Pancreas (tissue), 10 donors: Measurements from ENCODE around the gene MAN2B1. TPM values are rescaled to one million over a fixed set of nuclear protein-coding genes. Genes with fewer than 3 reads are reported as not detected.
A peak's percentile ranks its signal among the peaks of the same experiment; 100 is the strongest.

Source experiments
- ATAC-seq, 4 donors: fragments of 200-7000 bp; cut with Tn5 transposase; one replicate each; pipeline versions ENCODE4 v1.8.0 to v1.9.1; 2020; ENCODE audit warnings: mild to moderate bottlenecking in 4 of 4, moderate library complexity in 4 of 4
- DNase-seq, 6 donors: peaks; one replicate each; pipeline ENCODE4 v3.0.0-alpha.2; 2020
- FAIRE-seq: peaks from 2 replicates; lab custom pipeline; 2012; peaks lifted over from hg19 to GRCh38; lab: Jason Lieb, UNC
- H3K27ac ChIP-seq, 4 donors: fragments of 200-600 bp; sonication (generic); 1 replicate in 3 of 4; 2 replicates in 1 of 4; pipeline versions ENCODE4 v1.5.0 to v1.8.0; 2020
- H3K27me3 ChIP-seq, 4 donors: fragments of 200-600 bp; one replicate each; pipeline ENCODE4 v1.8.0; 2021
- H3K36me3 ChIP-seq, 3 donors: fragments of 200-600 bp; sonication (generic) in 1 of 3; one replicate each; pipeline versions ENCODE4 v1.5.0 to v1.8.0; 2020 to 2021
- H3K4me1 ChIP-seq, 3 donors: fragments of 200-600 bp; one replicate each; pipeline ENCODE4 v1.8.0; 2021
- H3K4me3 ChIP-seq, 4 donors: fragments of 200-600 bp; sonication (generic) in 2 of 4; one replicate each; pipeline versions ENCODE4 v1.5.0 to v1.8.0; 2020 to 2021
- H3K9me3 ChIP-seq, 4 donors: fragments of 200-600 bp; one replicate each; pipeline ENCODE4 v1.8.0; 2021
- CTCF ChIP-seq, 4 donors: fragments of 200-600 bp; sonication (generic) in 3 of 4; IDR thresholded peaks; one replicate each; pipeline versions ENCODE4 v1.5.0 to v1.8.0; 2021; ENCODE audit warnings: antibody characterized with exemption in 4 of 4
- WGBS, 2 donors: extraction: QIAGEN DNeasy Blood & Tissue Kit; methylation state at CpG; one replicate each; pipeline ENCODE4 v1.1.7; 2013; 5-methylcytosine and 5-hydroxymethylcytosine counted together
- intact Hi-C, 3 donors: fragments of 100-400 bp; cut with DNase I; formaldehyde crosslinking; loops; one replicate each; pipeline versions ENCODE4 v1.11.1 to v1.14.2; 2022
- polyA plus RNA-seq, 2 donors: library from polyadenylated mRNA; stranded (reverse); fragments of 200-250 nt; gene quantifications; one replicate each; pipeline ENCODE4 v1.2.3, GENCODE V29; 2013
- total RNA-seq, 6 donors: library from RNA; stranded (reverse); fragmentation: NEBNext Ultra II Directional in 4 of 6; extraction: Animal tissue kit (Norgen Biotek cat#: 25700) in 4 of 6; gene quantifications; one replicate each; pipeline versions ENCODE4 v1.2.1 to v1.2.4, GENCODE V29; 2021 to 2023
- donor health status: healthy with polysubstance abuse.
- donor health status: DM: no; HTN: no; CAD: no; lungs with moderate emphysema.
- donor health status: DM: no; HTN: no; CAD: no.
- donor health status: control.
- donor health status: control.
- donor health status: Bipolar disorder and iron deficiency.
- donor health status: DM: yes; HTN: yes; CAD: no.
- donor health status: DM: no; HTN: no; CAD: no.
- donor health status: DM: no; HTN: no; CAD: no.
- donor health status: DM: yes; HTN: yes; CAD: no.

MAN2B1 gene
- total and polyA plus RNA-seq, 8 donors = 30.2 to 92.8 (median 52.4) TPM

- no peaks in the 10 kb centered on the region for H3K4me1 ChIP-seq
- H3K27ac ChIP-seq = no peak overlapping the region
- peaks cover 0 to 6% (median 0%) of the 10 kb centered on the region in 3 donors for H3K36me3 ChIP-seq
- intact Hi-C loops = no loop called here
- no peak for ATAC-seq
- no peak for DNase-seq
- no peak overlapping the region for H3K4me3 ChIP-seq
- 96% methylated on average over 22 of the region's 22 CpGs for WGBS, 2 donors
- no peak for TF ChIP-seq CTCF (IDR thresholded peaks at IDR 0.05)
- H3K9me3 ChIP-seq = no peaks in the 10 kb centered on the region
- FAIRE-seq = no peak
- H3K27me3 ChIP-seq = no peaks in the 10 kb centered on the region
These were observed 8.6 kb downstream of the MAN2B1 start for GRCh38 chr19:12657966-12658365.

GRCh38 chr19:12656899-12657571 is 9.5 kb downstream of the MAN2B1 start:
- DNase-seq = peak in 5 of 6 donors; percentile 35 to 83 (median 58)
- no peaks in the 10 kb centered on the region for H3K4me1 ChIP-seq
- no peak for TF ChIP-seq CTCF (IDR thresholded peaks at IDR 0.05)
- H3K36me3 ChIP-seq = peaks cover 0 to 6% (median 0%) of the 10 kb centered on the region in 3 donors
- FAIRE-seq = no peak
- whole genome bisulfite sequencing, 2 donors = 70 to 78% methylated on average over 47 to 50 of the region's 50 CpGs
- H3K9me3 ChIP-seq = no peaks in the 10 kb centered on the region
- intact Hi-C loops = no loop called here
- H3K4me3 ChIP-seq = no peak overlapping the region
- H3K27me3 ChIP-seq = no peaks in the 10 kb centered on the region
- no peak overlapping the region for H3K27ac ChIP-seq
- peak in 3 of 4 donors; percentile 71 to 93 (median 73) for ATAC-seq

- FAIRE-seq (no peak), ATAC-seq (no peak), DNase-seq (no peak)
- Histone ChIP-seq H3K9me3 (no peaks in the 10 kb centered on the region), H3K27me3 (no peaks in the 10 kb centered on the region), H3K36me3 (no peaks in the 10 kb centered on the region), H3K4me1 (no peaks in the 10 kb centered on the region), H3K27ac (no peak overlapping the region), H3K4me3 (no peak overlapping the region)
- TF ChIP-seq CTCF (IDR thresholded peaks at IDR 0.05) = no peak
- WGBS, 2 donors = 88 to 89% methylated on average over 8 of the region's 8 CpGs
- intact Hi-C loops = no loop called here
These were observed 11.0 kb downstream of the MAN2B1 start for GRCh38 chr19:12655546-12655945.

GRCh38 chr19:12652219-12652618 is 14.3 kb downstream of the MAN2B1 start:
- 85 to 87% methylated on average over 6 of the region's 6 CpGs for WGBS, 2 donors
- FAIRE-seq = no peak

More at GRCh38 chr19:12652219-12652618, 14.3 kb downstream of the MAN2B1 start:
- Histone ChIP-seq H3K4me3 (no peak overlapping the region), H3K9me3 (no peaks in the 10 kb centered on the region), H3K27ac (no peak overlapping the region), H3K4me1 (peaks cover 0 to 7% (median 6%) of the 10 kb centered on the region in 3 donors), H3K36me3 (no peaks in the 10 kb centered on the region), H3K27me3 (no peaks in the 10 kb centered on the region)
- ATAC-seq = no peak
- intact Hi-C loops = no loop called here
- TF ChIP-seq CTCF (IDR thresholded peaks at IDR 0.05) = no peak
- DNase-seq = peak in 1 of 6 donors; percentile 11
